ENCODE data around the gene SHROOM1. TPM values are rescaled to one million over a fixed set of nuclear protein-coding genes. Genes with fewer than 3 reads are reported as not detected.

Gene SHROOM1
- total and polyA plus RNA-seq, 9 of the 15 experiments (the other 6 are each of a cell fraction or from before 2014, with no cell fraction given) = 0.44 to 26.5 (median 11.9) TPM

GRCh38 chr5:132802044-132802684 is 28.3 kb downstream of the SHROOM1 start (continued):
- peak; percentile 31 to 65; a peak in 3 of 4 replicates for TF ChIP-seq RAD21 (CRISPR knock-in tag; conservative IDR thresholded peaks at IDR 0.05 in 1 of 2, IDR thresholded peaks at IDR 0.05 in 1 of 2)
- TF ChIP-seq PURB (CRISPR knock-in tag; IDR thresholded peaks at IDR 0.05; ENCODE audit: low read depth) = no peak
- peak; percentile 22; the same call in 1 of the 2 replicates for TF ChIP-seq REST (IDR thresholded peaks at IDR 0.05; ENCODE audit: borderline replicate concordance)
- TF ChIP-seq REST (CRISPR knock-in tag; IDR thresholded peaks at IDR 0.05; ENCODE audit: low read depth) = no peak
- no peak for TF ChIP-seq RBM25 (IDR thresholded peaks at IDR 0.05; ENCODE audit: low read depth, low read length, severe bottlenecking)
- no peak for TF ChIP-seq CREBBP (IDR thresholded peaks at IDR 0.05; ENCODE audit: low read depth, low read length)

All from K562 (cell line).